Testis (tissue), 3 donors: Measurements from ENCODE around the gene POLR2C. TPM values are rescaled to one million over a fixed set of nuclear protein-coding genes. Genes with fewer than 3 reads are reported as not detected.
A peak's percentile ranks its signal among the peaks of the same experiment; 100 is the strongest.

ENCODE experiments used
- DNase-seq: peaks from one replicate; pipeline ENCODE4 v3.0.0-alpha.2; 2019
- H3K27ac ChIP-seq, 2 donors: fragments of 200-600 bp; sonication (generic); one replicate each; pipeline ENCODE4 v1.5.1; 2019
- H3K27me3 ChIP-seq: fragments of 200-600 bp; sonication (generic); one replicate; pipeline ENCODE4 v1.5.1; 2019
- H3K36me3 ChIP-seq: fragments of 200-600 bp; sonication (generic); one replicate; pipeline ENCODE4 v1.5.1; 2017; ENCODE audit warnings: low read depth; ENCODE audit errors: missing control alignments
- H3K4me1 ChIP-seq: fragments of 200-600 bp; sonication (generic); one replicate; pipeline ENCODE4 v1.5.1; 2019
- H3K4me3 ChIP-seq, 2 donors: fragments of 200-600 bp; sonication (generic); one replicate each; pipeline ENCODE4 v1.5.1; 2017 to 2019
- H3K9me3 ChIP-seq: fragments of 200-600 bp; sonication (generic); one replicate; pipeline ENCODE4 v1.5.1; 2017
- CTCF ChIP-seq, 3 experiments: fragments of 450-650 bp in 2 of 3; fragments of 200-600 bp in 1 of 3; sonication (generic) in 1 of 3; IDR thresholded peaks; one replicate each; pipeline ENCODE4 v1.5.1; 2016 to 2019; ENCODE audit warnings: antibody characterized with exemption in 3 of 3, mild to moderate bottlenecking in 2 of 3, moderate library complexity in 1 of 3
- POLR2A ChIP-seq: fragments of 450-650 bp; IDR thresholded peaks from one replicate; pipeline ENCODE4 v1.6.1; 2017; ENCODE audit warnings: antibody characterized with exemption, mild to moderate bottlenecking, moderate library complexity
- WGBS, 2 donors: methylation state at CpG; one replicate each; pipeline ENCODE4 v1.1.5; 2018; 5-methylcytosine and 5-hydroxymethylcytosine counted together
- intact Hi-C: fragments of 100-400 bp; cut with DNase I; formaldehyde crosslinking; loops from one replicate; pipeline ENCODE4 v1.15.1; 2023; ENCODE audit warnings: low total_unique reads
- polyA plus RNA-seq: library from polyadenylated mRNA; stranded (reverse); fragments of 350-450 nt; fragmentation: Illumina TruSeq; extraction: RNeasy Lipid Tissue Mini Kit (QIAGEN cat#74804); gene quantifications from one replicate; pipeline ENCODE4 v1.2.3, GENCODE V29; 2014; ENCODE audit warnings: low read depth, low replicate concordance; ENCODE audit not compliant: insufficient read depth
- total RNA-seq, 2 donors: library from RNA; depleted of rRNA; stranded (reverse); fragments of >200 nt; gene quantifications; one replicate each; pipeline ENCODE4 v1.2.3, GENCODE V29; 2016

The POLR2C gene
- total and polyA plus RNA-seq, 3 donors from 2014 or later = 65.0 to 102 (median 88.7) TPM

GRCh38 chr16:57464523-57464922 is 2.0 kb downstream of the POLR2C start:
- H3K27me3 ChIP-seq = no peaks in the 10 kb centered on the region
- 77 to 98% methylated on average over 2 of the region's 2 CpGs for WGBS, 2 donors
- H3K36me3 ChIP-seq = no peaks in the 10 kb centered on the region
- no peak for DNase-seq
- H3K4me3 ChIP-seq = no peak overlapping the region
- no peak for TF ChIP-seq CTCF (IDR thresholded peaks at IDR 0.05)
- no peak for TF ChIP-seq POLR2A
- intact Hi-C loops = no loop called here
- peaks cover 6% of the 10 kb centered on the region for H3K4me1 ChIP-seq
- no peaks in the 10 kb centered on the region for H3K9me3 ChIP-seq
- no peak overlapping the region for H3K27ac ChIP-seq

GRCh38 chr16:57468346-57468745 is 5.9 kb downstream of the POLR2C start:
- TF ChIP-seq CTCF (IDR thresholded peaks at IDR 0.05) (no peak), POLR2A (no peak)
- Histone ChIP-seq H3K27ac (no peak overlapping the region), H3K4me1 (peaks cover 12% of the 10 kb centered on the region), H3K27me3 (no peaks in the 10 kb centered on the region), H3K36me3 (no peaks in the 10 kb centered on the region), H3K4me3 (no peak overlapping the region), H3K9me3 (no peaks in the 10 kb centered on the region)
- intact Hi-C loops = no loop called here
- WGBS, 2 donors = 91 to 95% methylated on average over 2 of the region's 2 CpGs
- DNase-seq = no peak

GRCh38 chr16:57469046-57469445 is 6.6 kb downstream of the POLR2C start:
- H3K4me1 ChIP-seq = peaks cover 8% of the 10 kb centered on the region
- WGBS, 2 donors = 74 to 85% methylated on average over 11 of the region's 11 CpGs
- intact Hi-C loops = no loop called here
- DNase-seq = peak; percentile 3
- H3K36me3 ChIP-seq = no peaks in the 10 kb centered on the region
- no peaks in the 10 kb centered on the region for H3K27me3 ChIP-seq
- no peak overlapping the region for H3K4me3 ChIP-seq
- no peaks in the 10 kb centered on the region for H3K9me3 ChIP-seq
- TF ChIP-seq CTCF (IDR thresholded peaks at IDR 0.05) = no peak
- TF ChIP-seq POLR2A = no peak
- no peak overlapping the region for H3K27ac ChIP-seq

- Histone ChIP-seq H3K27me3 (no peaks in the 10 kb centered on the region), H3K27ac (no peak overlapping the region), H3K4me1 (peaks cover 8% of the 10 kb centered on the region), H3K36me3 (no peaks in the 10 kb centered on the region), H3K9me3 (no peaks in the 10 kb centered on the region), H3K4me3 (no peak overlapping the region)
- 74 to 86% methylated on average over 7 to 9 of the region's 9 CpGs for WGBS, 2 donors
- intact Hi-C loops = no loop called here
- TF ChIP-seq CTCF (IDR thresholded peaks at IDR 0.05) (no peak), POLR2A (no peak)
- peak; percentile 11 for DNase-seq
Observed at GRCh38 chr16:57469917-57470470, 7.5 kb downstream of the POLR2C start.

- intact Hi-C loops = no loop called here
- Histone ChIP-seq H3K27me3 (no peaks in the 10 kb centered on the region), H3K9me3 (no peaks in the 10 kb centered on the region), H3K4me3 (no peak overlapping the region), H3K36me3 (no peaks in the 10 kb centered on the region), H3K4me1 (peaks cover 8% of the 10 kb centered on the region), H3K27ac (peak overlapping the region in 1 of 2 donors; percentile 44)
- DNase-seq = peak; percentile 51
- no peak for TF ChIP-seq POLR2A
- no peak for TF ChIP-seq CTCF (IDR thresholded peaks at IDR 0.05)
- 27 to 37% methylated on average over 6 of the region's 6 CpGs for WGBS, 2 donors
Observed at GRCh38 chr16:57470711-57471110, 8.2 kb downstream of the POLR2C start.
